Dendritic cell treated with granulocyte-macrophage colony-stimulating factor and Interleukin-4, amounts not matched to agents 40 ng/mL and 50 ng/mL, for 4 days (primary cell): Measurements from ENCODE around the gene CCT2.
"Not testable (repeated sequence)": the region's sequence is repeated elsewhere in the genome, so short reads cannot be mapped to it uniquely, and the experiment has no call there.

ENCODE experiments used
- H3K27ac Mint-ChIP-seq: one replicate; pipeline ENCODE4 v1.8.0; 2022; ENCODE audit warnings: mild to moderate bottlenecking, mixed read lengths
- H3K27me3 Mint-ChIP-seq: one replicate; pipeline ENCODE4 v1.8.0; 2022; ENCODE audit warnings: mild to moderate bottlenecking, mixed read lengths
- H3K36me3 Mint-ChIP-seq: one replicate; pipeline ENCODE4 v1.8.0; 2022; ENCODE audit warnings: low read depth, mixed read lengths
- H3K4me1 Mint-ChIP-seq: one replicate; pipeline ENCODE4 v1.8.0; 2022; ENCODE audit warnings: low read depth, mixed read lengths
- H3K4me3 Mint-ChIP-seq: one replicate; pipeline ENCODE4 v1.8.0; 2022; ENCODE audit warnings: mild to moderate bottlenecking, moderate library complexity, mixed read lengths
- H3K9me3 Mint-ChIP-seq: one replicate; pipeline ENCODE4 v1.8.0; 2022; ENCODE audit warnings: mixed read lengths
- intact Hi-C: fragments of 100-400 bp; cut with micrococcal nuclease; formaldehyde crosslinking; loops from one replicate; pipeline ENCODE4 v1.15.0; 2022

CCT2 gene

GRCh38 chr12:69603556-69603955 lies 18.3 kb downstream of the CCT2 start:
- H3K9me3 Mint-ChIP-seq, H3K4me1 Mint-ChIP-seq, H3K4me3 Mint-ChIP-seq, H3K27me3 Mint-ChIP-seq, H3K27ac Mint-ChIP-seq, intact Hi-C loops: not testable (repeated sequence)
- H3K36me3 Mint-ChIP-seq: peaks cover 45% of the 10 kb centered on the region

- H3K4me3 Mint-ChIP-seq, H3K27me3 Mint-ChIP-seq, H3K9me3 Mint-ChIP-seq, H3K4me1 Mint-ChIP-seq, H3K27ac Mint-ChIP-seq, intact Hi-C loops: not testable (repeated sequence)
- peaks cover 40% of the 10 kb centered on the region for H3K36me3 Mint-ChIP-seq
These were observed 19.0 kb downstream of the CCT2 start for GRCh38 chr12:69604275-69604674.

DNA sequence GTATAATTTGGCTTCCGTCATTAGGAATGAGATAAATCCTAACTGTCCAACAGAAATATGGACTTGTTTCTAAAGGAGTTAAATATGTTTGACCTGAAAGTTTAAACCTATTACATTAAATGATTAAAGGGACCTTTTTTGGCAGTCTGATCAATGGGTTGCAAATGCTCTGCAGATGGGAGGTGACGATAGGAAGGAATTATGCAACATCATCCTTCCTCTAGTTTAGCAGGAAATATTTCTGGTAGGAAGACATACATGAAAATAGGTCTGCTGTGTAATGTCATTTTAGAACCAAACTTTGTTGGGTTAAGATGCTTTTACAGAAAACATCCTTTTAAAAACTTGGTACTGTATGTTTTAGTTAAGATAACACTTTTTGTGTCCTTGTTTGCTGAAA lies 22.9 kb downstream of the CCT2 start:
- no peaks in the 10 kb centered on the region for H3K27me3 Mint-ChIP-seq
- H3K36me3 Mint-ChIP-seq: peaks cover 6% of the 10 kb centered on the region
- H3K4me3 Mint-ChIP-seq: no peak overlapping the region
- H3K9me3 Mint-ChIP-seq: no peaks in the 10 kb centered on the region
- H3K27ac Mint-ChIP-seq: no peak overlapping the region
- H3K4me1 Mint-ChIP-seq: no peaks in the 10 kb centered on the region
- intact Hi-C loops: no loop called here

- Mint-ChIP-seq H3K4me1 (peaks cover 1% of the 10 kb centered on the region), H3K4me3 (no peak overlapping the region), H3K9me3 (peaks cover 1% of the 10 kb centered on the region), H3K36me3 (no peaks in the 10 kb centered on the region), H3K27me3 (no peaks in the 10 kb centered on the region), H3K27ac (no peak overlapping the region)
- intact Hi-C loops: no loop called here
These were observed 24.9 kb downstream of the CCT2 start for GRCh38 chr12:69610126-69610525.

DNA sequence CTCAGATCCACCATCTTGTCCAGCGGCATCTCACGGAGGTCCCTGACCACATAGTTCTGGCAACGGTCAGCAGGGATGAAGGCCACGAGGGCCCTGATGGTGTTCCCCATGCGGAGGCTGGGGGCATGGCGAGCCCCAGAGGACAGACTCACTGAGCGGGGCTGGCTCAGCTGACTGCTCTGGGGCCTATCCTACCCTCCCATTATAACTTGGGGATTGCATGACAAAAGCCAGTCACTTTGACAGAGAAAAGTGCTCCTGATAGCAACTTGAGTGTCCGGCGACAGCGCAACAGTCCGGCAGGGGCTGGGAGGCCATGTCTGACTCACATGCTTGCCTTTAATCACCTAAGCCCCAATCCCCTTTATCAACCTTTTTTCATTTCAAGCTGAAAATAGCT lies 25.5 kb downstream of the CCT2 start, which contains the start of gene LRRC10:
Gene LRRC10, minus strand, starts transcription at position 179 of the 400 bp plus-strand sequence. Its CDS starts 69 bp downstream, at position 110.
- no peaks in the 10 kb centered on the region for H3K36me3 Mint-ChIP-seq
- intact Hi-C loops: no loop called here

GRCh38 chr12:69613351-69613750 lies 28.1 kb downstream of the CCT2 start:
- intact Hi-C loops: no loop called here
- H3K4me1 Mint-ChIP-seq: peaks cover 15% of the 10 kb centered on the region

More for the DNA sequence above, 25.5 kb downstream of the CCT2 start, which contains the start of gene LRRC10:
- Mint-ChIP-seq H3K27ac (no peak within 1 kb of the TSS), H3K27me3 (no peaks in the 10 kb centered on the region), H3K4me3 (no peak within 1 kb of the TSS), H3K4me1 (peaks cover 7% of the 10 kb centered on the region), H3K9me3 (peaks cover 7% of the 10 kb centered on the region)

DNA sequence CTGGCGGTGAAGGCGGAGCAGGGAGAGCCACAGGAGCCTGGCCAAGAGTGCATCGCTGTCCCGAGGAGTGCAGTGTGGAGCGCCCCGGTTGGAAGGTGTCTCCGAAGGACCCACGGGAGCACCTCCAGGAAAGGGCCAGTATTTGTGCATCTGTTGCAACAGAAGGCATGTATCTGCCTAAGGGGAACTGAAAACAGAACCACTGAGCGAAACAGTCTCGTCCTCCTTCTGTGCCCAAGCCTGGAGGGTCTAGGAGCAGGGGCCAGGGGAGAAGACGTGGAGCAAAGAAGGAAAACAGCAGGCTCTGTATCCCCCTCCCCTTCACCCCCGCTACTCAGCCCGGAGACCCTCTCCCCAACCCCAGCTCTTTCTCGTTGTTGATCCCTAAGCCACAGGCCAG lies 30.8 kb downstream of the CCT2 start:
- peaks cover 15% of the 10 kb centered on the region for H3K4me1 Mint-ChIP-seq
- intact Hi-C loops: no loop called here
- H3K36me3 Mint-ChIP-seq: no peaks in the 10 kb centered on the region
- H3K27me3 Mint-ChIP-seq: peaks cover 2% of the 10 kb centered on the region
- H3K9me3 Mint-ChIP-seq: peaks cover 7% of the 10 kb centered on the region
- peak overlapping the region; percentile 45 for H3K4me3 Mint-ChIP-seq
- peak overlapping the region; percentile 73 for H3K27ac Mint-ChIP-seq

More at GRCh38 chr12:69613351-69613750, 28.1 kb downstream of the CCT2 start:
- Mint-ChIP-seq H3K36me3 (no peaks in the 10 kb centered on the region), H3K27ac (no peak overlapping the region), H3K27me3 (peaks cover 2% of the 10 kb centered on the region), H3K4me3 (no peak overlapping the region), H3K9me3 (peaks cover 7% of the 10 kb centered on the region)

DNA sequence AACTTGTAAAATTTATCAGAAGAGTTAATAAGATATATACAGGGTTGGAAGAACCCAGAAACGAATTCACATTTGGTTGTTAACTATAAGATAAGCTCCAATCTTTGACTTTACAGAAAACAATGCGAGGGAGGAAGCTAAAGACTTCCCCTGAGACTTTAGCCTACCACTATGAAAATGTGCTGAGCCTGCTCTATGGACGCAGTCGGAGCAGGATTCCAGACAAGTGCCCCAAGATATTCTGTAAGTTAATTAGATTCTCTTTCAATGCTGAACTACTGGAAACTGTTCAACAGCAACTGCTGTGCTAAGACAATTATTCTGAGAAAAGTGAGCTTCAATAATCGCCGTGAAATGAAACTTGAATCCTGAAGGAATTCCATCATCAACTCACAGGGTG lies 33.8 kb downstream of the CCT2 start:
- intact Hi-C loops: no loop called here
- Mint-ChIP-seq H3K4me1 (peaks cover 15% of the 10 kb centered on the region), H3K9me3 (peaks cover 7% of the 10 kb centered on the region), H3K27me3 (peaks cover 2% of the 10 kb centered on the region), H3K36me3 (no peaks in the 10 kb centered on the region), H3K4me3 (no peak overlapping the region), H3K27ac (no peak overlapping the region)

DNA sequence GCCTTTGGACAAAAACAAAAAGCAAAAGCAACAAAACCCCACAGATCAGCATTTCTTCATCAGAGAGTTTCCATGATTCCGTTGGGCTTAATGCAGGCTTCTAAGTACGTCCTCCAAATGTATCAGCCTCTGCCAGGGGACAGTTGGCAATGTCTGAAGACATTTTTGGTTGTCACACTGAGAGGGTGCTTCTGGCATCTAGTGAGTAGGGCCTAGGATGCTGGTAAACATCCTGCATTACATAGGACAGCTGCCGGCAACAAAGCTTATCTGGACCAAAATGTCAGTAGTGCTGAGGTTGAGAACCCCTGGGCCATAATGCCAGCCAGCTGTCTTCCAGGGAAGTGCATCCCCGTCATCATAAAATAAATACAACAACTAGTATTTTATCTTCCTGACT lies 34.8 kb downstream of the CCT2 start:
- Mint-ChIP-seq H3K9me3 (peaks cover 6% of the 10 kb centered on the region), H3K27me3 (peaks cover 2% of the 10 kb centered on the region), H3K4me3 (no peak overlapping the region), H3K36me3 (no peaks in the 10 kb centered on the region), H3K4me1 (peaks cover 15% of the 10 kb centered on the region), H3K27ac (no peak overlapping the region)
- intact Hi-C loops: no loop called here

DNA sequence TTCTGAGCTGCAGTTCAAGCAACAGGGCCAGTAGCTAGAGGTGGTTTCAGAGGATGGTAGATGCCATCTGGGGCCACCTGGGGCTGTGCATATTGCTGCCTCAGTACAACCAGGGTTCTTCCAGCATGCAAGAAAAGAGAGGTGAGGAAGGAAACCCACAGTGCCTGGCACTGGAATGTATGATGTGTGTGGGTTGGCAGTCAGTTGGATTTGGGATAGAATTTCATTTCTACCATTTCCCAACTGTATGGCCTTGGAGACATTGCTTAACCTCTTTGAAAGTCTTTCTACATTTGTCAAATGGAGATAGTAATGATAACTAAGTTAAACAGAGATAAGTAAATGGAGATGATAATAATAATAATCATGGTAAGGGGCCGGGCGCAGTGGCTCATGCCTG lies 35.7 kb downstream of the CCT2 start:
- peaks cover 6% of the 10 kb centered on the region for H3K4me1 Mint-ChIP-seq
- H3K36me3 Mint-ChIP-seq: no peaks in the 10 kb centered on the region
- intact Hi-C loops: no loop called here
- H3K4me3 Mint-ChIP-seq: no peak overlapping the region
- H3K27ac Mint-ChIP-seq: no peak overlapping the region
- no peaks in the 10 kb centered on the region for H3K9me3 Mint-ChIP-seq
- peaks cover 2% of the 10 kb centered on the region for H3K27me3 Mint-ChIP-seq

- Mint-ChIP-seq H3K4me1 (no peaks in the 10 kb centered on the region), H3K4me3 (no peak overlapping the region), H3K9me3 (no peaks in the 10 kb centered on the region), H3K27me3 (peaks cover 2% of the 10 kb centered on the region), H3K36me3 (no peaks in the 10 kb centered on the region), H3K27ac (no peak overlapping the region)
- intact Hi-C loops: no loop called here
These were observed 36.3 kb downstream of the CCT2 start for GRCh38 chr12:69621551-69621950.

DNA sequence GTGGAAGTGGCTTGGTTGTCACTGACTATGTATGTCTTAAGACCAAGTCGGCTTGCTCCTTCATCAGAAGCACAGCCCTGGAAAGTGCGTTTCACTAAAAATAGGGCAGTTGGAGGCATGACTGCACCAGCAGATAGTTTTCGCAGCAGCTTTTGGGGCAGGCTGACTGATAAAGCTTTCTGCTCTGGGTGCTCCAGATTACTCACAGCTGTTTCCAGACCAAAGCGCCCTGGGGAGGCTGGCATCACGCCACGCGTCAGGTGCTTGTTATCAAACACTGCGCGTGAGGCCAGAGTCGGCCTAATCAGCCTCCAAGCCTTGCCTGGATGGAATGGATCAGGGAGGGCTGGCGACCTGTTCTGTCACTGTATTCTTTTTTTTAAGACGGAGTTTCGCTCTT lies 38.7 kb downstream of the CCT2 start:
- intact Hi-C loops: no loop called here
- H3K9me3 Mint-ChIP-seq: no peaks in the 10 kb centered on the region
- peaks cover 5% of the 10 kb centered on the region for H3K4me1 Mint-ChIP-seq
- no peaks in the 10 kb centered on the region for H3K27me3 Mint-ChIP-seq
- H3K27ac Mint-ChIP-seq: no peak overlapping the region
- H3K36me3 Mint-ChIP-seq: no peaks in the 10 kb centered on the region
- no peak overlapping the region for H3K4me3 Mint-ChIP-seq

DNA sequence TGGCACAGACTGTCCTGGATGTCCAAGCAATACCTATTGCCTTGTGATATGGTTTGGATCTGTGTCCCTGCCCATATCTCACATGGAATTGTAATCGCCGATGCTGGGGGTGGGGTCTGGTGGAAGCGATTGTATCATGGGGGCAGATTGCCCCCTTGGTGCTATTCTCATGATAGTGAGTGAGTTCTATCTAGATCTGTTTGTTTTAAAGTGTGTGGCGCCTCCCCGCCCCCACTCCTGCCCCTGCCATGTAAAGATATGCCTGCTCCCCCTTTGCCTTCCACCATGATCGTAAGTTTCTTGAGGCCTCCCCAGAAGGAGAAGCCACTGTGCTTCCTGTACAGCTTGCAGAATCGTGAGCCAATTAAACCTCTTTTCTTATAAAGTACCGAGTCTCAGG lies 42.2 kb downstream of the CCT2 start:
- Mint-ChIP-seq H3K4me1 (peaks cover 7% of the 10 kb centered on the region), H3K9me3 (no peaks in the 10 kb centered on the region), H3K27me3 (no peaks in the 10 kb centered on the region), H3K4me3 (no peak overlapping the region), H3K36me3 (no peaks in the 10 kb centered on the region), H3K27ac (no peak overlapping the region)
- intact Hi-C loops: no loop called here

DNA sequence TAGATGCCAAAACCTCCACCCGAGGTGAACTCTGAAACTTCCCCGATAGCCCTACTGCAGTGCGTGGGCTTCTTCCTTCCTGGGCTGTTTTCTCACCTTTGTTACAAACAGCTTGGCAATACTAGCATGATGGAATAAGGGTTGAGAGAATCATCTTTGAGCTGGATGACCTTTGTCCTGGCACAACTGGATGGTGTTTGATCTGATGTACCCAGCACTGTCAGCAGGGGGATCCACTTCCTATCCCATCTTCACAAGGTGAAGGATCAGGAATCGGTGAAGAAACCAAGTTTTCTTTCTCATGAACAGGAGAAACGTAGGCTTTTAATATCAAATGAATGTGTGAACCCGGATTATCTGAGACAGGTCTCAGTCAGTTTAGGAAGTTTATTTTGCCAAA lies 44.9 kb downstream of the CCT2 start:
- Mint-ChIP-seq H3K4me3 (no peak overlapping the region), H3K4me1 (peaks cover 7% of the 10 kb centered on the region), H3K9me3 (no peaks in the 10 kb centered on the region), H3K27me3 (no peaks in the 10 kb centered on the region), H3K36me3 (no peaks in the 10 kb centered on the region), H3K27ac (no peak overlapping the region)
- intact Hi-C loops: no loop called here

DNA sequence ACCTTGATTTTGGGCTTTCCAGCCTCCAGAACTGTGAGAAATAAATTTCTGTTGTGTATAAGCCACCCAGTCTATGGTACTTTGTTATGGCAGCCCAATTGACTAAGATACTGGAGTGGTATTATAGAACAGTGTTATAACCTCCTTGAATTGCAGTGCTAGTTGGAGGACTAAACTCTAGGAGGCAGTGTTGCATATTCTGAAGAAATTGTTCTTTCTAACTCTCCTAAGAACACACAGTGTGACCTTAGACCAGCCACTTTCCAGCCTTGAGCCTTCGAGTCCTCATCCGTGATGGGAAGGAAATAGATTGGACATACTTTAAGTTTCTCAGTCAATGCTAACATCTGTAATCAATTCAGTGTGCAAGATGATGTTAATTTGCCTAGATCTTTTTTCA lies 47.8 kb downstream of the CCT2 start:
- Mint-ChIP-seq H3K27ac (no peak overlapping the region), H3K27me3 (no peaks in the 10 kb centered on the region)
- intact Hi-C loops: no loop called here

More for the DNA sequence above, 47.8 kb downstream of the CCT2 start:
- H3K36me3 Mint-ChIP-seq: no peaks in the 10 kb centered on the region
- no peaks in the 10 kb centered on the region for H3K9me3 Mint-ChIP-seq
- no peak overlapping the region for H3K4me3 Mint-ChIP-seq
- peaks cover 7% of the 10 kb centered on the region for H3K4me1 Mint-ChIP-seq
